ENCODE results near the gene ZNF407. TPM values are rescaled to one million over a fixed set of nuclear protein-coding genes. Genes with fewer than 3 reads are reported as not detected.

The ZNF407 gene
- polyA plus RNA-seq, 1 experiment: 2.8 TPM

GRCh38 chr18:74665346-74665745, 67.7 kb downstream of the ZNF407 start:
- ChIA-PET POLR2A (no interaction called here), CTCF (no interaction called here)
- Histone ChIP-seq H3K4me3 (ENCODE audit: low read depth, low read length) (no peak overlapping the region), H3K27me3 (ENCODE audit: control insufficient read depth, insufficient read depth, low read length) (no peaks in the 10 kb centered on the region), H3K36me3 (ENCODE audit: control insufficient read depth, insufficient read depth, low read length) (no peaks in the 10 kb centered on the region)
- DNase-seq (ENCODE audit: low read depth): no peak
- no peak for TF ChIP-seq CTCF (IDR thresholded peaks at IDR 0.05; ENCODE audit: insufficient read depth, low read depth, low read length)

GRCh38 chr18:74665905-74666304, 68.2 kb downstream of the ZNF407 start:
- no peak for TF ChIP-seq CTCF (IDR thresholded peaks at IDR 0.05; ENCODE audit: insufficient read depth, low read depth, low read length)
- Histone ChIP-seq H3K27me3 (ENCODE audit: control insufficient read depth, insufficient read depth, low read length) (no peaks in the 10 kb centered on the region), H3K4me3 (ENCODE audit: low read depth, low read length) (no peak overlapping the region), H3K36me3 (ENCODE audit: control insufficient read depth, insufficient read depth, low read length) (no peaks in the 10 kb centered on the region)
- ChIA-PET POLR2A (no interaction called here), CTCF (no interaction called here)
- no peak for DNase-seq (ENCODE audit: low read depth)

GRCh38 chr18:74669136-74669798, 71.6 kb downstream of the ZNF407 start:
- no peak for DNase-seq (ENCODE audit: low read depth)
- POLR2A ChIA-PET: no interaction called here
- Histone ChIP-seq H3K4me3 (ENCODE audit: low read depth, low read length) (no peak overlapping the region), H3K27me3 (ENCODE audit: control insufficient read depth, insufficient read depth, low read length) (no peaks in the 10 kb centered on the region), H3K36me3 (ENCODE audit: control insufficient read depth, insufficient read depth, low read length) (no peaks in the 10 kb centered on the region)
- CTCF ChIA-PET: no interaction called here
- no peak for TF ChIP-seq CTCF (IDR thresholded peaks at IDR 0.05; ENCODE audit: insufficient read depth, low read depth, low read length)

GRCh38 chr18:74672371-74672770, 74.7 kb downstream of the ZNF407 start:
- CTCF ChIA-PET: interaction anchor here (0.6 to 1.4 kb wide), 3 partner anchors 13 to 511 kb away, joined by 3 to 4 read pairs (median 3); no protein-coding TSS in a partner anchor

GRCh38 chr18:74674487-74674886, 76.8 kb downstream of the ZNF407 start:
- Histone ChIP-seq H3K36me3 (ENCODE audit: control insufficient read depth, insufficient read depth, low read length) (no peaks in the 10 kb centered on the region), H3K4me3 (ENCODE audit: low read depth, low read length) (no peak overlapping the region), H3K27me3 (ENCODE audit: control insufficient read depth, insufficient read depth, low read length) (no peaks in the 10 kb centered on the region)
- TF ChIP-seq CTCF (IDR thresholded peaks at IDR 0.05; ENCODE audit: insufficient read depth, low read depth, low read length): no peak
- ChIA-PET CTCF (no interaction called here), POLR2A (no interaction called here)
- DNase-seq (ENCODE audit: low read depth): no peak

More at GRCh38 chr18:74672371-74672770, 74.7 kb downstream of the ZNF407 start:
- TF ChIP-seq CTCF (IDR thresholded peaks at IDR 0.05; ENCODE audit: insufficient read depth, low read depth, low read length): no peak
- H3K36me3 ChIP-seq (ENCODE audit: control insufficient read depth, insufficient read depth, low read length): no peaks in the 10 kb centered on the region
- H3K27me3 ChIP-seq (ENCODE audit: control insufficient read depth, insufficient read depth, low read length): no peaks in the 10 kb centered on the region
- POLR2A ChIA-PET: no interaction called here
- H3K4me3 ChIP-seq (ENCODE audit: low read depth, low read length): no peak overlapping the region
- no peak for DNase-seq (ENCODE audit: low read depth)
